Measurements from ENCODE around the gene TDRD1.
"Not testable (repeated sequence)": the region's sequence is repeated elsewhere in the genome, so short reads cannot be mapped to it uniquely, and the experiment has no call there.

The TDRD1 gene

GRCh38 chr10:114179148-114179547, at the start of gene TDRD1:
Gene TDRD1, plus strand, starts transcription at chr10:114179353. Its CDS starts 8,479 bp downstream, at chr10:114187832.
- DNase-seq = no peak

DNA sequence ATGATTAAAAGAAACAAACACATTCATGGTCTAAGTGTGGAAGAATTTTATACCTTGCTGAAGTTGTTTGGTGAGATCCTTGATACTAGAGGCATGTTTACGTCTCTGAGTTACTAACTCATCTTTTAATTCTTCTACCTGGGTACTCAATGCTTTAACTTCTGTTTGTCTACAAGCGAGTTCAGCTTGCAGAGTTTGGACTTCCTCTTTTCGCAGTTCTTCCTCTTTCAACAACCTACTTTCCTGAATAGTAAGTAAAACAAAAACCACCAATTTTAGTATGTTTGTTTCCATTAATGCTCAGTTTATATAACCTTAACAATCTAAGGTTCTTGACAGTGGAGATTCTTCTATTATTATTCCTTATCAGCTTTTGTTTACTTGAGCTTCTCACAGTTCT, 48.1 kb upstream of the TDRD1 start:
- no peak for DNase-seq

GRCh38 chr10:114135476-114135875, 43.7 kb upstream of the TDRD1 start:
- no peak for DNase-seq

DNA sequence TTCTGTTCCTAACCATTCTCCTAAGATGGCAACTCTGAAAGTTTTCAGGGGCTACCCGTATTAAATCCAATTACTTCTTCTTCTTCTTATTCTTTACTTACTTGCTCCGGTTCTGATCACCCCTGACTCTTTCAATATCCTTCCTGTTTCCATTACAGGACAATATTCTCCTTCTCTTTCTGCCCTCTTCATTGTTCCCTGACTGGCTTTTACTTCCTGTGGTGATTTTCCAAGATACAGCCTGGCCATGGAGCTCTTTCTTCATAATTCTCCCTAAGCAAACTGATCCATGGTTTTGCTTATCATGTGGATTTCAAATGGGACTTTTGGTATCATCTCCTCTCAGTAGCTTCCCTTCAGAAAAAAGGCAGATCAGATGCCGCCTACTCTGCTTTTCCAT, 40.6 kb upstream of the TDRD1 start:
- no peak for DNase-seq

- no peak for DNase-seq
Observed at GRCh38 chr10:114140036-114140435, 39.1 kb upstream of the TDRD1 start.

- DNase-seq = not testable (repeated sequence)
Observed at GRCh38 chr10:114140827-114141226, 38.3 kb upstream of the TDRD1 start.

DNA sequence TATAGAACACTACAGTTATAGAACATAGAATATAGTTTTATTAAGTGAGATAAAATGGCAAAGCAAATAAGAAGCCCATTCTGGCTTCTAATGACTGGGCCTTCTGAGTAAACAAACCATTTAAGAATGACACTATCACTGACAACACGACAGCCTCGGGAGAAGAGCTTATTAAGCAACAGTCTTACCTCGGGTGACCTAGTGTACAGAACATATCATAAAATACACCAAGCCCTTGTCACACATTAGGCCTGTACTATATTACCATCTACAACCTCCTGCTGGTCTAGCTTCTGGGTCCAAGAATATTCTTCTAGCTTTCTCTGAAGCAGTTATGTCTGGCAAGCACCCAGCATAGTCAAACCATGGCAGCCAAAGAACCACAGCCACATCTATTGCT, 37.1 kb upstream of the TDRD1 start:
- DNase-seq = no peak

GRCh38 chr10:114143160-114143559, 36.0 kb upstream of the TDRD1 start:
- DNase-seq = no peak

- DNase-seq = not testable (repeated sequence)
Observed at GRCh38 chr10:114149476-114149875, 29.7 kb upstream of the TDRD1 start.

DNA sequence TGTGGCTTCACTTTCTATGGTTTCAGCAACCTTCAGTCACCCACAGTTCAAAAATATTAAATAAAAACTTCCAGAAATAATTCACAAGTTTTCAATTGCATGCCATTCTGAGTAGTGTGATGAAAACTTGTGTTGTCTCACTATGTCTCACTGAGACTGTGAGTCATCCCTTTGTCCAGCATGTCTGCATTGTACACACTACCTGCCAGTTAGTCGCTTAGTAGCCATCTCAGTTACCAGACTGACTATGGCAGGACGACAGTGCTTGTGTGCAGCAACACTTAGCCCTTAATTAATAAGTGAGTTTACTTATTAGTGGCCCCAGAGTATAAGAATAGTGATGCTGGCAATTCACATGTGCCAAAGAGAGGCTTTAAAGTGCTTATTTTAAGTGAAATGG, 27.7 kb upstream of the TDRD1 start:
- no peak for DNase-seq

DNA sequence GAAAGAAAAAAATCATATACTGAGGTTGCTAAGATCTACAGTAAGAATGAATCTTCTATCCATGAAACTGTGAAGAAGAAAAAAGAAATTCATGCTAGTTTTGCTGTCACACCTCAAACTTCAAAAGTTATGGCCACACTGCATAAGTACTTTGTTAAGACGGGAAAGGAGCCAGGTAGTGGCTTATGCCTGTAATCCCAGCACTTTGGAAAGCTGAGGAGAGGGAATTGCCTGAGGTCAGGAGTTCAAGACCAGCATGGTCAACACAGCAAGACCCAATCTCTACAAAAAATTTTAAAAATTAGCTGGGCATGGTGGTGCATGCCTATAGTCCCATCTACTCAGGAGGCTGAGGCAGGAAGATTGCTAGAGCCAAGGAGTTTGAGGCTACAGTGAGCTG, 27.3 kb upstream of the TDRD1 start:
- DNase-seq = no peak

GRCh38 chr10:114157912-114158311, 21.2 kb upstream of the TDRD1 start:
- DNase-seq = no peak

GRCh38 chr10:114163062-114163461, 16.1 kb upstream of the TDRD1 start:
- DNase-seq = no peak

- no peak for DNase-seq
Observed at GRCh38 chr10:114166043-114166442, 13.1 kb upstream of the TDRD1 start.

GRCh38 chr10:114166494-114166893, 12.7 kb upstream of the TDRD1 start:
- DNase-seq = no peak

GRCh38 chr10:114167985-114168384, 11.2 kb upstream of the TDRD1 start:
- DNase-seq = no peak

DNA sequence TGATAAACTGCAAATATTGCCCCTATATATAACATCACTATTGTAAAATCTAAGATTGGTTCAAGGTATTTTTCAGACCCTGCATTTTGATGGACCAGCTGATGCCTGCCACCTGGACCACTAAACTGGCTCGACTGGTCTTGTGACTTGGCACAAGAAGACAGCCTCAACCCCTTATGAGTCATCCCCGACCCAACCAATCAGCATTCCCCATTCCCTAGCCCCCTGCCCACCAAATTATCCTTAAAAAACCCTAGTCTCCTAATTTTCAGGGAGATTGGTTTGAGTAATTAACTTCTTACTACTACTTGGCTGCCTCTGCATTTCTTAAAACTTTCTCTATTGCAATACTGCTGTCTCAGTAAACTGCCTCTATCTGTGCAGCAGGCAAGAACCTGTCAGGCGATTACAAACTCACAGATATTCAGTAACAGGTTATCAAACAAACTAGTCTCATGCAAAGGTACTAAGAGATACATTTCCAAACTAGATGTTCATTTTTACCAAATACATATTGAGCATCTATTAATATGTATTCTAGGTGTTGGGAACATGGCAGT, 10.6 kb upstream of the TDRD1 start:
- no peak for DNase-seq

- no peak for DNase-seq
Observed at GRCh38 chr10:114172216-114172615, 6.9 kb upstream of the TDRD1 start.

GRCh38 chr10:114172776-114173602, 6.2 kb upstream of the TDRD1 start:
- no peak for DNase-seq

GRCh38 chr10:114173603-114173920, 5.6 kb upstream of the TDRD1 start:
- no peak for DNase-seq

DNA sequence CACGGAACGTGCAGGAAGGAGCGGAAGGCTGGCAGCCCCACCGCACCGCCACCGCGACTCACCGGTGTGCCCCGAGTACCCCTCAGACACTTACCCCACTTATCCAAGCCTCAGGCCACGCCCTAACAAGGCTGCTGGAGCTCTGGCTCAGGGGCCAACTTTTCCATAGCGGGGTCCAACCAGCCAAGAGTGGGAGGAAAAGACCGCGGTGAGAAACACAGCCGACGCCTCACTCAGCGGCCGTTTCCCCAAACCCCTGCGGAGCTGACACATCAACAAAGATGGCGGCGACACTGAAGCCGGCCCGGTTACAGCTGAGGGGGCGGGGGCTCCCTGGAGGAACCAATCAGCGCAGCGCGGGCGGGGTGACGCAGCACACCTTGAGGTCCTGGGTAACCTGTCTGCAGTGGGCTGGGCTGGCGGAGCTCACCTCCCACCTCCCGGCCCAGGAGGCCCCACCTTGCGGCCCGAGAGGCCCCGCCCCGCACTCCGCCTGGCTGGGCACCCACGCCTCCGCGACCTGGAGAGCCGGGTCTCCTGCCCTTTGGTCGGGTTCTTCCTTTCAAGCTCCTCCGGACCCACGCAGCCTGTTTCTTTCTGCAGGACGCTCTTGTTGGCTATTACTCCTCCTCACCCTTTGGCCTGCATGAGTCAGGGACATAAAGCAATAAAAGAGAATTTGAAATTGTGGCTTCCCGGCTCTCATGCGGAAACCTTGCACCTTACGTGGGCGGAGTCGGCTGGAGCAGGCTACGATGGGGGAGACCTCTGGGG, 5.0 kb upstream of the TDRD1 start, which contains the start of gene CCDC186:
Gene CCDC186 (minus strand): TSS at position 283 of the 774 bp plus-strand sequence. CDS start 10,935 bp downstream, outside the sequence.
- peak; percentile 98 for DNase-seq

DNA sequence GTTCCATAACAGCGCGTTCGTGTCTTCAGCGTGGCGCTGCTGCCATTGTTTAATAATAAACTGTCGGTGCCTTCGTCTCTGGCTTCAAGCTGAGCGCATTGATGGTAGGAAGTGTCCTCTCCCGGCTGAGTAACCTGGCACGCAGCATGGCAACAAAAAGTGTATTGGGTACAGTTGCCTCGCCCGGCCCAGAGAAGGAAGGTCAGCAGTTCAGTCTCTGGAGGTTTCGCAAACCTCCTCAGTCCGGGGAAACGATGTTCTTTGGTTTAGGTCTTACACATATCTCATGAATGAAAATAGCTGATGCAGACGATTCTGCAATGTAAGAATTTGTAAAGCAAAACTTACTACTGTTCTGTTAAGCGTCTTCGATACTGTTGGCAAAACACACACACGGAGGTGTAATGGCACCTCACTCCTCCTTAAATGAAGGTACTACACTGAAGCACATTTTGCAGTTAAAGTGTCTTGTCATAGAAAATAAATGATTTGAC, 4.4 kb upstream of the TDRD1 start:
- no peak for DNase-seq

GRCh38 chr10:114175667-114176066, 3.5 kb upstream of the TDRD1 start:
- no peak for DNase-seq

- DNase-seq = no peak
Observed at GRCh38 chr10:114176511-114176910, 2.6 kb upstream of the TDRD1 start.

Data from activated effector memory CD4-positive, alpha-beta T cell treated with Interleukin-2 at 50 U/mL for 16 hours (primary cell).